GM19099 (cell line): ENCODE data around the gene HMGN4.

Experiments
- POLR2A ChIP-seq: IDR thresholded peaks from 3 replicates; pipeline ENCODE4 v1.6.1; 2011; ENCODE audit warnings: low read depth; ENCODE audit not compliant: insufficient read length; ENCODE audit errors: extremely low read depth

The HMGN4 gene

GRCh38 chr6:26538572-26538902 lies 371 bp downstream of the HMGN4 start:
- no peak for TF ChIP-seq POLR2A

- no peak for TF ChIP-seq POLR2A
Observed at GRCh38 chr6:26539071-26539615, 977 bp downstream of the HMGN4 start.

- no peak for TF ChIP-seq POLR2A
Observed at GRCh38 chr6:26541579-26541978, 3.4 kb downstream of the HMGN4 start.

- no peak for TF ChIP-seq POLR2A
Observed at GRCh38 chr6:26543953-26544352, 5.8 kb downstream of the HMGN4 start.

GRCh38 chr6:26544473-26544872 lies 6.3 kb downstream of the HMGN4 start:
- no peak for TF ChIP-seq POLR2A

GRCh38 chr6:26545627-26546026 lies 7.5 kb downstream of the HMGN4 start:
- TF ChIP-seq POLR2A, result no peak

GRCh38 chr6:26550250-26550993 lies 12.3 kb downstream of the HMGN4 start:
- TF ChIP-seq POLR2A, result peak; percentile 62

- TF ChIP-seq POLR2A, result no peak
Observed at GRCh38 chr6:26552205-26552604, 14.0 kb downstream of the HMGN4 start.

- no peak for TF ChIP-seq POLR2A
Observed at GRCh38 chr6:26552640-26553188, 14.5 kb downstream of the HMGN4 start.

GRCh38 chr6:26553264-26553634 lies 15.1 kb downstream of the HMGN4 start:
- TF ChIP-seq POLR2A, result no peak

- no peak for TF ChIP-seq POLR2A
Observed at GRCh38 chr6:26553635-26554446, 15.7 kb downstream of the HMGN4 start.

GRCh38 chr6:26554447-26554696 lies 16.2 kb downstream of the HMGN4 start:
- no peak for TF ChIP-seq POLR2A

GRCh38 chr6:26554697-26555504 lies 16.7 kb downstream of the HMGN4 start:
- peak; percentile 22 for TF ChIP-seq POLR2A

- TF ChIP-seq POLR2A, result no peak
Observed at GRCh38 chr6:26555505-26556262, 17.5 kb downstream of the HMGN4 start.
